Myocyte (in vitro differentiated cells): ENCODE data around the gene ASCC2. TPM values are rescaled to one million over a fixed set of nuclear protein-coding genes. Genes with fewer than 3 reads are reported as not detected.

Experiments used
- DNase-seq: peaks from one replicate; pipeline ENCODE4 v3.0.0-alpha.2; 2012; ENCODE audit warnings: low read depth
- total RNA-seq: library from RNA; depleted of rRNA; stranded (reverse); fragments of >200 nt; gene quantifications from 2 replicates; pipeline ENCODE4 v1.2.3, GENCODE V29; 2014

Gene ASCC2
- total RNA-seq, 1 donor from 2014 or later: 20.1 TPM

- DNase-seq: no peak
These were observed 49.5 kb downstream of the ASCC2 start for GRCh38 chr22:29788339-29789279.

DNA sequence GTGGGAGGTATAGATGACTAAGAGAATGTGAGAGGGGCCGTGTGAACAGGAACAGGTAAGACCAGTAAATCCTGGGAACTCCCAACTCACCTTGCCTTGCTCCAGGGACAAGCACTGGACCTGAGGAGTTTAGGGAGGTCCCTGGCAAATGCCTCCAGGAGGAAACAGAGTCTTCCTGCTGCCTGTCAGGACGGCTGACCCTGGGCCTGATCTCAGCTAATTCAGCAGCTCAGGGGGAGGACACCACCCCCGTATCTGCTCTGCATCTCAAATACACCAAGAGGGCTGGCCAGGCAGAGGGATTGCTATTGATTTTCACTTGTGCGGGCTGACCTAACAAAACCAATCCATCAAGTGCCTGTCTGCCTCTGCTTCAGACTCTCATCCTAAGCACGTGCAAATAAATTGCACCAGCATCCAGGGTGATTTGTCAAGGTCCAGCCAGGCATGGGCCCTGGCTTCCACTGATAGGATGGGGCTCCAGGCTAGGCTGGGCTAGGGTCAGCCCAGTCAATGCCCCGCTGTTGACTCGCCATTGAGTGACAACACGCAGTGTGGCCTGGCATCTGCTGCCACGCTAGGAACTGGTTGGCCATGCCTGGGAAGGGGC is 50.6 kb downstream of the ASCC2 start:
- DNase-seq: no peak

DNA sequence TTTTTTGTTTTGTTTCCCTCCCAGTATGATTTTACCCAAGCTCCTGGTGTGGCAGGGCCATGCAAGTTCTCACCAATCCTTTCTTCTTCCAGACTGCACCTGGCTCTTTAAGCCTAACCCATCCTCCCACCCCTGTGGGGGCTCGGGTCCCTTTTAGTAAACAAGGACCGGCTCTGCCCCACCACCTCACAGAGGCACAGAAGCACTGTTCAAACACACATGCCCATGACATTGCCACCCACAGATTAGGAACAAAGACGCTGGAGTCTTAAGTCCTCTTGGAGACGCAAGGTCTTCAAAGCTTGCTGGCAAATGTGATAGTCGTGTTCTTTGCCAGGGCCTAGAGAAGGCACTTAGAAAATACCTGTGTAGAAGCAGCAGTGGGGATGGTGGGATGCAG is 52.0 kb downstream of the ASCC2 start:
- DNase-seq: no peak

- no peak for DNase-seq
These were observed 53.4 kb downstream of the ASCC2 start for GRCh38 chr22:29784451-29785361.

GRCh38 chr22:29782061-29782845 is 55.8 kb downstream of the ASCC2 start:
- DNase-seq: peak; percentile 81

- peak; percentile 94 for DNase-seq
These were observed 57.1 kb downstream of the ASCC2 start for GRCh38 chr22:29780748-29781676.

GRCh38 chr22:29780220-29780619 is 57.9 kb downstream of the ASCC2 start:
- no peak for DNase-seq

DNA sequence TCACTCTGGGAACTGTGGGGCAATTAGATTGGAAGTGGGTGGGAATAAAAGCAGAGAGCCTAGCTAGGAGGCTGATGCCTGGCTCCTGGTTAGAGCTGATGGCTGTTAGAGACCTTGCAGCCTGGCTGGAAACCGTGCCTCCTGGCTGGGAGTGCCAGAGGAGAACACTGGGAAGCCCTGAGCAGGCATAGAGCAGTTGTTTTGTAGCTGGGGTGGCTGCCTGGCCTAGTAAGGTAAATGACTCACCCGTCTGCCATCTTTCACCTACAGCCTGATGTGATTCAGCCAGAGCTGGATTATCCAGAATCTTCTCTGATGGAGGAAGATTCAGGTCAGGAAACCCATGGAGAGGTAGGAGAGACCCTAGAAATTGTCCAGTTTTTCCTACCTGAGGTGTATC is 64.8 kb downstream of the ASCC2 start:
- peak; percentile 44 for DNase-seq

- peak; percentile 39 for DNase-seq
These were observed 65.9 kb downstream of the ASCC2 start for GRCh38 chr22:29772170-29772641.

GRCh38 chr22:29769723-29770321 is 68.3 kb downstream of the ASCC2 start:
- no peak for DNase-seq

- no peak for DNase-seq
These were observed 69.9 kb downstream of the ASCC2 start for GRCh38 chr22:29768052-29768693.

GRCh38 chr22:29767171-29768051 is 70.7 kb downstream of the ASCC2 start, which contains the start of gene UQCR10:
Gene UQCR10, plus strand, starts transcription at chr22:29767369. Its CDS starts 30 bp downstream, at chr22:29767399.
- DNase-seq: peak; percentile 93

- peak; percentile 98 for DNase-seq
These were observed 71.4 kb downstream of the ASCC2 start, which contains the start of gene ZMAT5 for GRCh38 chr22:29766632-29767170. Gene ZMAT5, minus strand, starts transcription at chr22:29767007. Its CDS starts 18,463 bp downstream, at chr22:29748544.

GRCh38 chr22:29765905-29766631 is 72.0 kb downstream of the ASCC2 start:
- no peak for DNase-seq

- DNase-seq: no peak
These were observed 75.8 kb downstream of the ASCC2 start for GRCh38 chr22:29762263-29762662.

DNA sequence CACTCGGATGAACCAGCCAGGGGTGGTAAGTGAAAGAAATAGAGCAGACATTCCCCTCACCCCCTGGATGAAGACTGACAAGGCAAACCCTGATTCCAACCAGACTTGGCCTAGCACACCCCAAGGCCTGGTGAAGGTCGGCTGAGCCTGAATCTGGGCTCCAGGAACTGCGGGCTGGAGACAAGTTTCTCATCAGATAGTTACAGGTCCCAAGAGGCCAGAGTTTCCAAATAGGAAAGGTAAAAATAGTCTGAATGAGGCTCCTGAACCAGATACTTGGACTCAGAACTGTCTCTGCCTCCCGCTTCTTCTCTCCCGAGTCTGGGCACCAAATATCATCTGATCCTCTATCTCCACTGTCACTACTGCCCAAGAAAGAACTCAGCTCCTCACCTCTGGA is 79.1 kb downstream of the ASCC2 start:
- DNase-seq: no peak
